Subcutaneous adipose tissue (tissue), 4 donors: ENCODE measurements around the gene NEURL1B. TPM values are rescaled to one million over a fixed set of nuclear protein-coding genes. Genes with fewer than 3 reads are reported as not detected.

ENCODE experiments used
- CTCF ChIP-seq: fragments of 450-650 bp; IDR thresholded peaks from one replicate; pipeline ENCODE4 v1.5.1; 2016; ENCODE audit warnings: low read depth, mild to moderate bottlenecking, control low read depth, antibody characterized with exemption, moderate library complexity
- total RNA-seq, 4 donors: library from RNA; depleted of rRNA; stranded (reverse); fragments of >200 nt; gene quantifications; one replicate each; pipeline ENCODE4 v1.1.0, GENCODE V29; 2016

NEURL1B gene
- total RNA-seq, 4 donors from 2014 or later = 4.9 to 38.4 (median 13.0) TPM

- no peak for TF ChIP-seq CTCF
These were observed 37.7 kb upstream of the NEURL1B start for GRCh38 chr5:172603251-172603806.

- no peak for TF ChIP-seq CTCF
These were observed 35.6 kb upstream of the NEURL1B start for GRCh38 chr5:172605466-172605865.

- TF ChIP-seq CTCF = no peak
These were observed 34.8 kb upstream of the NEURL1B start for GRCh38 chr5:172606156-172606785.

- no peak for TF ChIP-seq CTCF
These were observed 33.8 kb upstream of the NEURL1B start for GRCh38 chr5:172607213-172607793.

- no peak for TF ChIP-seq CTCF
These were observed 32.3 kb upstream of the NEURL1B start for GRCh38 chr5:172608773-172609172.

GRCh38 chr5:172610643-172611042, 30.4 kb upstream of the NEURL1B start:
- TF ChIP-seq CTCF = no peak

GRCh38 chr5:172611913-172612312, 29.1 kb upstream of the NEURL1B start:
- TF ChIP-seq CTCF = no peak
